Transverse colon (tissue), 4 donors: Measurements from ENCODE around the gene NOC2L. TPM values are rescaled to one million over a fixed set of nuclear protein-coding genes. Genes with fewer than 3 reads are reported as not detected.

Experiments used
- DNase-seq: peaks from one replicate; pipeline ENCODE4 v3.0.0-alpha.2; 2019
- H3K27ac ChIP-seq, 4 donors: fragments of 200-600 bp; sonication (generic); 2 replicates each; pipeline ENCODE4 v1.5.1; 2016 to 2018; ENCODE audit warnings: inconsistent platforms in 4 of 4
- H3K27me3 ChIP-seq: fragments of 200-600 bp; sonication (generic); 2 replicates; pipeline ENCODE4 v1.5.1; 2017; ENCODE audit warnings: inconsistent platforms
- H3K36me3 ChIP-seq, 4 donors: fragments of 200-600 bp; sonication (generic); 2 replicates each; pipeline ENCODE4 v1.5.1; 2017 to 2019; ENCODE audit warnings: inconsistent platforms in 4 of 4
- H3K4me1 ChIP-seq, 4 donors: fragments of 200-600 bp; sonication (generic); 2 replicates each; pipeline ENCODE4 v1.5.1; 2017 to 2020; ENCODE audit warnings: inconsistent platforms in 4 of 4
- H3K4me3 ChIP-seq, 4 donors: fragments of 200-600 bp; sonication (generic); 1 replicate in 1 of 4; 2 replicates in 3 of 4; pipeline versions ENCODE4 v1.5.1 to v1.6.1; 2017 to 2019; ENCODE audit warnings: inconsistent platforms in 4 of 4
- H3K9me3 ChIP-seq, 2 donors: fragments of 200-600 bp; sonication (generic); 2 replicates each; pipeline ENCODE4 v1.5.1; 2017 to 2019; ENCODE audit warnings: inconsistent platforms in 2 of 2
- CTCF ChIP-seq, 5 experiments: fragments of 200-600 bp in 3 of 5; fragments of 450-650 bp in 2 of 5; sonication (generic) in 3 of 5; IDR thresholded peaks; 1 replicate in 2 of 5; 2 replicates in 3 of 5; pipeline ENCODE4 v1.5.1; 2016 to 2017; ENCODE audit warnings: antibody characterized with exemption in 5 of 5, inconsistent platforms in 3 of 5, mild to moderate bottlenecking in 2 of 5, moderate library complexity in 1 of 5
- EP300 ChIP-seq: sonication (generic); formaldehyde crosslinking; IDR thresholded peaks from one replicate; pipeline ENCODE4 v1.6.1; 2017; ENCODE audit warnings: antibody characterized with exemption, low read depth
- POLR2A ChIP-seq: fragments of 450-650 bp; IDR thresholded peaks from one replicate; pipeline ENCODE4 v1.6.1; 2016; ENCODE audit warnings: antibody characterized with exemption, mild to moderate bottlenecking, moderate library complexity
- POLR2AphosphoS5 ChIP-seq, 3 donors: sonication (generic); formaldehyde crosslinking; IDR thresholded peaks; one replicate each; pipeline ENCODE4 v1.6.1; 2016; ENCODE audit warnings: antibody characterized with exemption in 3 of 3
- WGBS, 2 donors: methylation state at CpG; one replicate each; pipeline ENCODE4 v1.1.5; 2018; ENCODE audit warnings: low coverage in 1 of 2; 5-methylcytosine and 5-hydroxymethylcytosine counted together
- in situ Hi-C, 4 donors: fragments of 200-750 bp; cut with MboI; loops; one replicate each; pipeline versions ENCODE4 v1.15.0 to v1.15.1; 2017; ENCODE audit warnings: low sequenced_read_pairs in 3 of 4, low pct_ligation_motif_present in 1 of 4, low pct_unique_long_range_greater_than_20kb in 1 of 4
- intact Hi-C: fragments of 100-400 bp; cut with DNase I; formaldehyde crosslinking; loops from one replicate; pipeline ENCODE4 v1.15.1; 2023; ENCODE audit warnings: low total_unique reads
- total RNA-seq, 4 donors: library from RNA; depleted of rRNA; stranded (reverse); fragments of >200 nt; gene quantifications; one replicate each; pipeline ENCODE4 v1.1.0, GENCODE V29; 2016

NOC2L gene
- total RNA-seq, 4 donors from 2014 or later: 17.6 to 50.4 (median 31.6) TPM

- peak; percentile 60 for DNase-seq
- H3K27me3 ChIP-seq: peaks cover 30% of the 10 kb centered on the region
- intact Hi-C loops: loop anchor here (5.0 kb wide), 1 partner anchor 54 kb away; no protein-coding TSS in a partner anchor
- no peaks in the 10 kb centered on the region for H3K9me3 ChIP-seq
- H3K36me3 ChIP-seq: no peaks in the 10 kb centered on the region
- in situ Hi-C loops: no loop called here
- H3K4me3 ChIP-seq: peak within 1 kb of the TSS; percentile 17 to 69 (median 52)
- TF ChIP-seq POLR2AphosphoS5 (IDR thresholded peaks at IDR 0.05) (no peak), CTCF (IDR thresholded peaks at IDR 0.05) (no peak), POLR2A (no peak), EP300 (no peak)
- 22% methylated on average over 20 of the region's 31 CpGs; no CpG with 5 or more reads in 1 of the 2 donors for WGBS, 2 donors
- peaks cover 12 to 21% (median 17%) of the 10 kb centered on the region in 4 donors for H3K4me1 ChIP-seq
- peak within 1 kb of the TSS; percentile 72 to 78 (median 75) for H3K27ac ChIP-seq
These were observed 7.2 kb upstream of the NOC2L start, which contains the start of gene PLEKHN1 for GRCh38 chr1:966135-966703. Gene PLEKHN1 (plus strand): TSS chr1:966482. CDS start chr1:966532, 50 bp downstream.

- Histone ChIP-seq H3K4me1 (peaks cover 12 to 23% (median 18%) of the 10 kb centered on the region in 4 donors), H3K36me3 (no peaks in the 10 kb centered on the region), H3K9me3 (no peaks in the 10 kb centered on the region), H3K27ac (peak overlapping the region in 2 of 4 donors; percentile 72 to 76), H3K27me3 (peaks cover 24% of the 10 kb centered on the region), H3K4me3 (no peak overlapping the region)
- WGBS, 2 donors: 81 to 85% methylated on average over 4 to 26 of the region's 26 CpGs
- intact Hi-C loops (loop anchor here (5.0 kb wide), 1 partner anchor 53 kb away; no protein-coding TSS in a partner anchor), in situ Hi-C loops (no loop called here)
- DNase-seq: no peak
- TF ChIP-seq POLR2AphosphoS5 (IDR thresholded peaks at IDR 0.05) (no peak), POLR2A (no peak), EP300 (no peak), CTCF (IDR thresholded peaks at IDR 0.05) (no peak)
These were observed 6.6 kb upstream of the NOC2L start for GRCh38 chr1:965526-966134.

GRCh38 chr1:964691-965525 is 5.9 kb upstream of the NOC2L start:
- in situ Hi-C loops: no loop called here
- intact Hi-C loops: loop anchor here (5.0 kb wide), 1 partner anchor 53 kb away; no protein-coding TSS in a partner anchor
- WGBS, 2 donors: 93% methylated on average over 3 to 37 of the region's 51 CpGs

More at GRCh38 chr1:964691-965525, 5.9 kb upstream of the NOC2L start:
- DNase-seq: no peak
- Histone ChIP-seq H3K9me3 (no peaks in the 10 kb centered on the region), H3K36me3 (no peaks in the 10 kb centered on the region), H3K4me3 (no peak overlapping the region), H3K27ac (no peak overlapping the region), H3K4me1 (peaks cover 14 to 28% (median 22%) of the 10 kb centered on the region in 4 donors), H3K27me3 (peaks cover 18% of the 10 kb centered on the region)
- TF ChIP-seq EP300: no peak
- no peak for TF ChIP-seq POLR2AphosphoS5 (IDR thresholded peaks at IDR 0.05)
- TF ChIP-seq POLR2A: no peak
- TF ChIP-seq CTCF (IDR thresholded peaks at IDR 0.05): no peak
